GM21360 (cell line): ENCODE results near the gene HES4.
A peak's percentile ranks its signal among the peaks of the same experiment; 100 is the strongest.

Experiments
- ATAC-seq: cut with Tn5 transposase; IDR thresholded peaks from one replicate; pipeline ENCODE4 v1.9.1; 2021; ENCODE audit warnings: mild to moderate bottlenecking, moderate library complexity; ENCODE audit not compliant: unreplicated experiment

Gene HES4

GRCh38 chr1:999725-1000356 is at the start of gene HES4:
Gene HES4 (minus strand): TSS chr1:1000097. CDS start chr1:999973, 124 bp downstream.
- ATAC-seq, result no peak

- no peak for ATAC-seq
These were observed 48.9 kb upstream of the HES4 start for GRCh38 chr1:1048765-1049164.

GRCh38 chr1:1047963-1048362 is 48.1 kb upstream of the HES4 start:
- no peak for ATAC-seq

- no peak for ATAC-seq
These were observed 47.5 kb upstream of the HES4 start for GRCh38 chr1:1047407-1047806.

- no peak for ATAC-seq
These were observed 46.9 kb upstream of the HES4 start for GRCh38 chr1:1046767-1047166.

- ATAC-seq, result no peak
These were observed 46.3 kb upstream of the HES4 start for GRCh38 chr1:1046243-1046642.

GRCh38 chr1:1045129-1045528 is 45.2 kb upstream of the HES4 start:
- ATAC-seq, result no peak

GRCh38 chr1:1044455-1045078 is 44.7 kb upstream of the HES4 start:
- no peak for ATAC-seq

GRCh38 chr1:1043921-1044320 is 44.0 kb upstream of the HES4 start:
- ATAC-seq, result no peak

- ATAC-seq, result no peak
These were observed 43.5 kb upstream of the HES4 start for GRCh38 chr1:1043411-1043810.

GRCh38 chr1:1042835-1043234 is 42.9 kb upstream of the HES4 start:
- ATAC-seq, result no peak

GRCh38 chr1:1041873-1042272 is 42.0 kb upstream of the HES4 start:
- ATAC-seq, result no peak

GRCh38 chr1:1041092-1041523 is 41.2 kb upstream of the HES4 start:
- peak; percentile 1 for ATAC-seq

- ATAC-seq, result peak; percentile 45
These were observed 40.4 kb upstream of the HES4 start for GRCh38 chr1:1040004-1040991.

- ATAC-seq, result no peak
These were observed 39.4 kb upstream of the HES4 start for GRCh38 chr1:1039145-1039910.

GRCh38 chr1:1038694-1039093 is 38.8 kb upstream of the HES4 start:
- ATAC-seq, result no peak

- ATAC-seq, result no peak
These were observed 37.8 kb upstream of the HES4 start for GRCh38 chr1:1037366-1038327.

GRCh38 chr1:1035291-1035943 is 35.5 kb upstream of the HES4 start:
- no peak for ATAC-seq

GRCh38 chr1:1034439-1034781 is 34.5 kb upstream of the HES4 start:
- no peak for ATAC-seq
